H1 (cell line): ENCODE data around the gene CSAD. TPM values are rescaled to one million over a fixed set of nuclear protein-coding genes. Genes with fewer than 3 reads are reported as not detected.

ENCODE experiments used
- CTCF ChIA-PET: fragments of 300-600 bp; sonication (Branson Sonifier 250); formaldehyde crosslinking; loops from one replicate; lab custom pipeline; 2021; ENCODE audit not compliant: partially characterized antibody; lab: Charles Lee
- POLR2A ChIA-PET: fragments of 300-600 bp; sonication (Branson Sonifier 250); formaldehyde crosslinking; loops from one replicate; lab custom pipeline; 2021; ENCODE audit warnings: inconsistent platforms; ENCODE audit not compliant: partially characterized antibody; lab: Charles Lee
- DNase-seq, 2 experiments: peaks; one replicate each; pipeline versions ENCODE4 v3.0.0 to v3.0.0-alpha.2; 2010 to 2022; ENCODE audit warnings: low spot score in 2 of 2, low read depth in 1 of 2, mixed read lengths in 1 of 2
- FAIRE-seq: peaks from 2 replicates; lab custom pipeline; 2011; peaks lifted over from hg19 to GRCh38; lab: Jason Lieb, UNC
- H2AFZ ChIP-seq: 2 replicates; pipeline ENCODE4 v1.8.1; 2012; ENCODE audit warnings: low read length, inconsistent platforms
- H2AK5ac ChIP-seq: 2 replicates; pipeline ENCODE4 v1.6.1; 2013; ENCODE audit warnings: low read depth, low read length
- H2BK120ac ChIP-seq: replicated peaks from 2 replicates; pipeline ENCODE3; 2013; ENCODE audit warnings: low read depth, low read length, inconsistent platforms
- H2BK12ac ChIP-seq: 2 replicates; pipeline ENCODE4 v1.6.1; 2013; ENCODE audit warnings: low read depth, low read length
- H2BK15ac ChIP-seq: 2 replicates; pipeline ENCODE4 v1.6.1; 2013; ENCODE audit warnings: low read length
- H2BK20ac ChIP-seq: 2 replicates; pipeline ENCODE4 v1.6.1; 2013; ENCODE audit warnings: low read length
- H2BK5ac ChIP-seq: 2 replicates; pipeline ENCODE4 v1.6.1; 2013; ENCODE audit warnings: low read depth, low read length
- H3K14ac ChIP-seq: 2 replicates; pipeline ENCODE4 v1.6.1; 2013; ENCODE audit warnings: inconsistent platforms; ENCODE audit not compliant: insufficient read length
- H3K18ac ChIP-seq: 2 replicates; pipeline ENCODE4 v1.6.1; 2013; ENCODE audit warnings: low read length; ENCODE audit errors: extremely low read depth
- H3K23ac ChIP-seq: 2 replicates; pipeline ENCODE4 v1.6.1; 2013; ENCODE audit warnings: inconsistent platforms; ENCODE audit not compliant: insufficient read length
- H3K23me2 ChIP-seq: 2 replicates; pipeline ENCODE4 v1.6.1; 2013; ENCODE audit warnings: low read depth, low read length
- H3K27ac ChIP-seq: 2 replicates; pipeline ENCODE4 v1.6.1; 2011; ENCODE audit warnings: low read depth, low read length, inconsistent platforms
- H3K27me3 ChIP-seq, 4 experiments: replicated peaks in 1 of 4; 1 replicate in 1 of 4; 2 replicates in 3 of 4; pipeline versions ENCODE4 v1.6.1 to v1.8.1; 2011 to 2013; ENCODE audit warnings: low read length in 3 of 4, mild to moderate bottlenecking in 3 of 4, inconsistent platforms in 2 of 4, mixed read lengths in 2 of 4, moderate library complexity in 1 of 4; ENCODE audit not compliant: control insufficient read depth in 3 of 4, insufficient read depth in 3 of 4; ENCODE audit errors: extremely low read depth in 1 of 4
- H3K36me3 ChIP-seq, 4 experiments: 2 replicates each; pipeline versions ENCODE4 v1.6.1 to v1.8.1; 2011 to 2013; ENCODE audit warnings: mild to moderate bottlenecking in 4 of 4, low read length in 3 of 4, moderate library complexity in 2 of 4, control low read depth in 1 of 4, inconsistent platforms in 1 of 4; ENCODE audit not compliant: insufficient read depth in 4 of 4, control insufficient read depth in 2 of 4
- H3K4ac ChIP-seq: replicated peaks from 2 replicates; pipeline ENCODE3; 2013; ENCODE audit warnings: low read length, low read depth, mixed read lengths, inconsistent platforms; ENCODE audit not compliant: insufficient read length
- H3K4me1 ChIP-seq, 4 experiments: replicated peaks in 1 of 4; 1 replicate in 1 of 4; 2 replicates in 3 of 4; pipeline versions ENCODE4 v1.6.1 to v1.8.1; 2011 to 2013; ENCODE audit warnings: low read length in 3 of 4, inconsistent platforms in 2 of 4, mixed read lengths in 1 of 4; ENCODE audit not compliant: insufficient read depth in 4 of 4, control insufficient read depth in 3 of 4
- H3K4me2 ChIP-seq, 2 experiments: 2 replicates each; pipeline versions ENCODE4 v1.6.1 to v1.8.1; 2011 to 2013; ENCODE audit warnings: low read depth in 2 of 2, low read length in 2 of 2, control low read depth in 1 of 2, inconsistent platforms in 1 of 2, mild to moderate bottlenecking in 1 of 2; ENCODE audit not compliant: insufficient read depth in 1 of 2
- H3K4me3 ChIP-seq, 4 experiments: fragments of 200-600, 300-600 bp in 1 of 4; sonication (generic), shearing (Covaris generic), sonication (Bioruptor Twin) in 1 of 4; 2 replicates each; pipeline versions ENCODE4 v1.5.1 to v1.8.1; 2011 to 2016; ENCODE audit warnings: low read length in 4 of 4, low read depth in 3 of 4, control low read depth in 2 of 4, inconsistent platforms in 2 of 4, mild to moderate bottlenecking in 2 of 4, mixed read lengths in 1 of 4, moderate library complexity in 1 of 4; ENCODE audit not compliant: insufficient read depth in 2 of 4; ENCODE audit errors: extremely low read depth in 1 of 4
- H3K56ac ChIP-seq: replicated peaks from 2 replicates; pipeline ENCODE3; 2013; ENCODE audit warnings: low read depth, mild to moderate bottlenecking, mixed read lengths, low read length, inconsistent platforms; ENCODE audit not compliant: insufficient read length
- H3K79me1 ChIP-seq: 2 replicates; pipeline ENCODE4 v1.6.1; 2013; ENCODE audit warnings: low read depth, low read length, control low read depth
- H3K79me2 ChIP-seq, 2 experiments: 2 replicates each; pipeline versions ENCODE4 v1.6.1 to v1.8.1; 2012 to 2013; ENCODE audit warnings: low read length in 2 of 2, mild to moderate bottlenecking in 2 of 2, inconsistent platforms in 1 of 2; ENCODE audit not compliant: insufficient read depth in 2 of 2, control insufficient read depth in 1 of 2
- H3K9ac ChIP-seq, 4 experiments: replicated peaks in 1 of 4; 1 replicate in 1 of 4; 2 replicates in 3 of 4; pipeline versions ENCODE4 v1.6.1 to v1.8.1; 2011 to 2013; ENCODE audit warnings: low read depth in 3 of 4, low read length in 3 of 4, control low read depth in 2 of 4, mild to moderate bottlenecking in 2 of 4, moderate library complexity in 2 of 4, inconsistent platforms in 1 of 4; ENCODE audit errors: extremely low read depth in 1 of 4
- H3K9me3 ChIP-seq, 2 experiments: 2 replicates each; pipeline versions ENCODE4 v1.6.1 to v1.8.1; 2012 to 2013; ENCODE audit warnings: mild to moderate bottlenecking in 2 of 2, moderate library complexity in 2 of 2, control low read depth in 1 of 2, inconsistent platforms in 1 of 2, low read depth in 1 of 2, low read length in 1 of 2, mixed read lengths in 1 of 2; ENCODE audit not compliant: insufficient read depth in 2 of 2
- H4K20me1 ChIP-seq, 2 experiments: replicated peaks in 1 of 2; 2 replicates each; pipeline versions ENCODE3 to v1.8.1; 2011 to 2013; ENCODE audit warnings: inconsistent platforms in 2 of 2, low read length in 2 of 2, mild to moderate bottlenecking in 1 of 2; ENCODE audit not compliant: insufficient read depth in 2 of 2, control insufficient read depth in 1 of 2
- H4K5ac ChIP-seq: 2 replicates; pipeline ENCODE4 v1.6.1; 2013; ENCODE audit warnings: low read length, low read depth, mixed read lengths, inconsistent platforms; ENCODE audit not compliant: insufficient read length
- H4K8ac ChIP-seq: 2 replicates; pipeline ENCODE4 v1.8.0; 2013; ENCODE audit warnings: mild to moderate bottlenecking, moderate library complexity, low read length, inconsistent platforms; ENCODE audit not compliant: insufficient read depth; ENCODE audit errors: extremely low read depth
- H4K91ac ChIP-seq: replicated peaks from 2 replicates; pipeline ENCODE3; 2013; ENCODE audit warnings: low read length, mixed read lengths, inconsistent platforms; ENCODE audit not compliant: insufficient read length
- GTF2F1 ChIP-seq: IDR thresholded peaks from 2 replicates; pipeline ENCODE4 v1.6.1; 2012; ENCODE audit warnings: low read depth, low read length, improper control_type of control experiment, borderline replicate concordance
- JUN ChIP-seq: IDR thresholded peaks from 2 replicates; pipeline ENCODE4 v1.6.1; 2011; ENCODE audit warnings: low read depth, mild to moderate bottlenecking, improper control_type of control experiment, low read length
- KDM4A ChIP-seq: IDR thresholded peaks from one replicate; pipeline ENCODE4 v1.7.1; 2012; ENCODE audit warnings: low read depth, mild to moderate bottlenecking, moderate library complexity, low read length, inconsistent platforms; ENCODE audit not compliant: severe bottlenecking
- NANOG ChIP-seq: IDR thresholded peaks from 2 replicates; pipeline ENCODE4 v1.6.1; 2011; ENCODE audit warnings: low read length, low read depth, mild to moderate bottlenecking, inconsistent platforms; ENCODE audit not compliant: insufficient read depth, poor library complexity, severe bottlenecking
- NRF1 ChIP-seq: IDR thresholded peaks from 2 replicates; pipeline ENCODE4 v1.6.1; 2011; ENCODE audit warnings: mild to moderate bottlenecking, low read depth, low read length, improper control_type of control experiment
- SIX5 ChIP-seq: IDR thresholded peaks from 2 replicates; pipeline ENCODE4 v1.6.1; 2011; ENCODE audit warnings: mild to moderate bottlenecking, low read depth, low read length
- SP2 ChIP-seq: IDR thresholded peaks from 2 replicates; pipeline ENCODE4 v1.6.1; 2012; ENCODE audit warnings: mild to moderate bottlenecking, low read length, inconsistent platforms
- SUZ12 ChIP-seq: fragments of 200-600 bp; sonication (generic); IDR thresholded peaks from 2 replicates; pipeline ENCODE4 v1.6.1; 2012; ENCODE audit warnings: mild to moderate bottlenecking, inconsistent platforms, low read length, moderate library complexity, mixed read lengths
- TAF1 ChIP-seq: IDR thresholded peaks from 2 replicates; pipeline ENCODE4 v1.6.1; 2011; ENCODE audit warnings: mild to moderate bottlenecking, low read depth, low read length
- WGBS, 2 experiments: shearing (Covaris generic) in 1 of 2; methylation state at CpG; one replicate each; pipeline versions ENCODE4 v1.1.6 to v1.1.7; 2013 to 2015; ENCODE audit warnings: low lambda C conversion rate in 2 of 2, mixed read lengths in 2 of 2, inconsistent platforms in 1 of 2, low coverage in 1 of 2, missing lambda C conversion rate in 1 of 2; ENCODE audit not compliant: insufficient replicate concordance in 2 of 2, insufficient coverage in 1 of 2, insufficient read length in 1 of 2; ENCODE audit errors: extremely low coverage in 1 of 2, missing lambda C conversion rate in 1 of 2; 5-methylcytosine and 5-hydroxymethylcytosine counted together
- polyA plus RNA-seq, 7 experiments: library from polyadenylated mRNA; depleted of rRNA in 3 of 7; stranded (reverse) in 5 of 7; unstranded in 2 of 7; fragments of >200 nt in 5 of 7; fragments of 200-250 nt in 2 of 7; gene quantifications; 1 replicate in 5 of 7; 2 replicates in 1 of 7; 4 replicates in 1 of 7; pipeline versions ENCODE4 v1.2.1 to v1.2.3, GENCODE V29; 2011 to 2013; ENCODE audit warnings: missing spikeins in 2 of 7, mixed read lengths in 2 of 7
- total RNA-seq: library from RNA; stranded (reverse); fragmentation: NEBNext Ultra II Directional; extraction: Animal tissue kit (Norgen Biotek cat#: 25700); gene quantifications from 2 replicates; pipeline ENCODE4 v1.2.1, GENCODE V29; 2021
- TF ChIP-seq, protein P1 (sequence below), 3 experiments: IDR thresholded peaks; 1 replicate in 2 of 3; 2 replicates in 1 of 3; pipeline versions ENCODE4 v1.5.1 to v1.6.1; 2011; ENCODE audit warnings: low read length in 3 of 3, mild to moderate bottlenecking in 3 of 3, inconsistent platforms in 2 of 3, low read depth in 1 of 3, moderate library complexity in 1 of 3; ENCODE audit not compliant: insufficient read depth in 1 of 3; ENCODE audit errors: control extremely low read depth in 1 of 3

The CSAD gene
- total and polyA plus RNA-seq, 2 of the 8 experiments (the other 6 are each of a cell fraction or from before 2014, with no cell fraction given): 8.8 to 11.3 TPM

DNA sequence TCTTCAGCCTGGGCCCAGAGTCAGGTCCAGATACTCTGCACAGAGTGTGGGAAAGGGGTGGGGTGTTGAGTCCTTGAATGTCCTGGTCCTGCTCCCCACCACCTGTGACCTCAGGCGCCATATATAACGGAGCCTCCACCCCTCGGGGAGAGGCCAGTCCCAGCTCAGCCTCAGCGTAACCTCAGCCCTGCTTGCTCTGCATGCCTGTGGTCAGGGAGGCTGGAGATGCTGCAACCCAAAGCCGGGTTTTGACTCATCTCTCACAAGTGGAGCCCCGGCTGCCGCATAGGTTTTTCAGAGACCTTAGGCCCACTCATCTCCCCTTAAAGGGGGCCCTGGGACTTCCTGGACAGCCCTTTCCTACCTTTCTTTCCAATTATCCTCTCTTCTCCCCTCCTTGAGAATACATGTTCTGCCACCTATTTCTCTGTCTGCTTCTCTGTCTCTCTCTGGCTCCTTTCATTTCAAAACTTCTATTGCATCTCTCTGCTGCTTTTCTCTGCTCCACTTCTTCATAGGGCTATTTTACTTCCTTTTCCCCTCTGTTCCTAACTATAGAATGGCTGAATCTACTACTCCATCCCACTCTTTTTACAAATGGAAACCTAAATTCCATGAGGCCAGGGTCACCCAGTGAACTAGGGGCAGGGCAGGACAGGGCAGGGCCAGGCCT is 25.2 kb upstream of the CSAD start:
- no peak overlapping the region for H3K9ac ChIP-seq
- peaks cover 0 to 2% (median 0%) of the 10 kb centered on the region in 4 experiments; a peak in 1 of 7 replicates for H3K4me1 ChIP-seq
- no peak overlapping the region for H4K8ac ChIP-seq
- no peak overlapping the region for H4K5ac ChIP-seq
- H3K56ac ChIP-seq: no peak overlapping the region
- H4K91ac ChIP-seq: no peak overlapping the region
- no peak overlapping the region for H3K18ac ChIP-seq
- no peak overlapping the region for H3K14ac ChIP-seq
- no peak for FAIRE-seq
- no peak overlapping the region for H3K4me2 ChIP-seq
- H3K23me2 ChIP-seq: peaks cover 5% of the 10 kb centered on the region; the same call in 1 of the 2 replicates
- H3K79me2 ChIP-seq: no peaks in the 10 kb centered on the region
- no peak for DNase-seq
- no peak overlapping the region for H3K4me3 ChIP-seq
- no peak overlapping the region for H2BK5ac ChIP-seq
- H4K20me1 ChIP-seq: no peaks in the 10 kb centered on the region
- 88% methylated on average over 7 of the region's 7 CpGs; no CpG with 5 or more reads in 1 of the 2 experiments for WGBS, 2 experiments
- H3K4ac ChIP-seq: no peak overlapping the region
- H3K36me3 ChIP-seq: peaks cover under 1 to 6% (median 3%) of the 10 kb centered on the region in 4 experiments; a peak in 7 of 8 replicates
- no peaks in the 10 kb centered on the region; a peak in 1 of 7 replicates for H3K27me3 ChIP-seq
- POLR2A ChIA-PET: no interaction called here
- no peak overlapping the region for H2AK5ac ChIP-seq
- no peak overlapping the region for H3K27ac ChIP-seq
- no peaks in the 10 kb centered on the region for H3K79me1 ChIP-seq
- H2BK15ac ChIP-seq: no peak overlapping the region
- H3K23ac ChIP-seq: no peak overlapping the region
- no peak overlapping the region for H2BK120ac ChIP-seq
- H3K9me3 ChIP-seq: no peaks in the 10 kb centered on the region
- H2BK12ac ChIP-seq: no peak overlapping the region
- no peak overlapping the region for H2AFZ ChIP-seq
- H2BK20ac ChIP-seq: no peak overlapping the region
- CTCF ChIA-PET: interaction anchor here (0.5 to 22.3 kb wide), 8 partner anchors 7 to 84 kb away, joined by 3 to 573 read pairs (median 84); partner anchors contain the start of genes CSAD, ESPL1, MYG1 and PFDN5
- TF ChIP-seq SUZ12 (no peak), SIX5 (no peak), SP2 (no peak), JUN (no peak), KDM4A (no peak), NRF1 (no peak), GTF2F1 (no peak), TAF1 (no peak), NANOG (no peak)
- TF ChIP-seq, protein P1, sequence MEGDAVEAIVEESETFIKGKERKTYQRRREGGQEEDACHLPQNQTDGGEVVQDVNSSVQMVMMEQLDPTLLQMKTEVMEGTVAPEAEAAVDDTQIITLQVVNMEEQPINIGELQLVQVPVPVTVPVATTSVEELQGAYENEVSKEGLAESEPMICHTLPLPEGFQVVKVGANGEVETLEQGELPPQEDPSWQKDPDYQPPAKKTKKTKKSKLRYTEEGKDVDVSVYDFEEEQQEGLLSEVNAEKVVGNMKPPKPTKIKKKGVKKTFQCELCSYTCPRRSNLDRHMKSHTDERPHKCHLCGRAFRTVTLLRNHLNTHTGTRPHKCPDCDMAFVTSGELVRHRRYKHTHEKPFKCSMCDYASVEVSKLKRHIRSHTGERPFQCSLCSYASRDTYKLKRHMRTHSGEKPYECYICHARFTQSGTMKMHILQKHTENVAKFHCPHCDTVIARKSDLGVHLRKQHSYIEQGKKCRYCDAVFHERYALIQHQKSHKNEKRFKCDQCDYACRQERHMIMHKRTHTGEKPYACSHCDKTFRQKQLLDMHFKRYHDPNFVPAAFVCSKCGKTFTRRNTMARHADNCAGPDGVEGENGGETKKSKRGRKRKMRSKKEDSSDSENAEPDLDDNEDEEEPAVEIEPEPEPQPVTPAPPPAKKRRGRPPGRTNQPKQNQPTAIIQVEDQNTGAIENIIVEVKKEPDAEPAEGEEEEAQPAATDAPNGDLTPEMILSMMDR (IDR thresholded peaks at IDR 0.05; ENCODE audit: control extremely low read depth in 1 of 3, insufficient read depth in 1 of 3, low read depth in 1 of 3, low read length in 3 of 3): no peak
